KMS-11 (cell line): Measurements from ENCODE around the gene RAB36.

Experiments
- H2AFZ ChIP-seq: fragments of 200-600 bp; sonication (generic); 2 replicates; pipeline ENCODE4 v1.6.1; 2016; ENCODE audit warnings: antibody characterized with exemption, mixed run types, low read depth
- H3K27ac ChIP-seq: fragments of 200-600 bp; sonication (generic); 2 replicates; pipeline ENCODE4 v1.6.1; 2016; ENCODE audit warnings: mild to moderate bottlenecking, mixed run types
- H3K27me3 ChIP-seq: fragments of 200-600 bp; sonication (generic); 2 replicates; pipeline ENCODE4 v1.6.1; 2017; ENCODE audit warnings: mild to moderate bottlenecking, low read depth, mixed run types, moderate library complexity; ENCODE audit not compliant: insufficient read depth
- H3K36me3 ChIP-seq: fragments of 200-600 bp; sonication (generic); 2 replicates; pipeline ENCODE4 v1.6.1; 2017; ENCODE audit warnings: mild to moderate bottlenecking, mixed run types; ENCODE audit not compliant: insufficient read depth
- H3K4me1 ChIP-seq: fragments of 200-600 bp; sonication (generic); 2 replicates; pipeline ENCODE4 v1.6.1; 2016; ENCODE audit warnings: mild to moderate bottlenecking, low read depth, mixed run types; ENCODE audit not compliant: poor library complexity, severe bottlenecking
- H3K4me2 ChIP-seq: fragments of 200-600 bp; sonication (generic); 2 replicates; pipeline ENCODE4 v1.7.0; 2016; ENCODE audit warnings: mild to moderate bottlenecking, mixed run types
- H3K4me3 ChIP-seq: fragments of 200-600 bp; sonication (generic); IDR thresholded peaks from 2 replicates; pipeline ENCODE4 v1.6.1; 2017; ENCODE audit warnings: low read depth, low read length, mixed read lengths; ENCODE audit not compliant: insufficient read depth
- H3K79me2 ChIP-seq: fragments of 200-600 bp; sonication (generic); 2 replicates; pipeline ENCODE4 v1.6.1; 2016; ENCODE audit warnings: low read depth, mixed run types; ENCODE audit not compliant: insufficient read depth
- H3K9ac ChIP-seq: fragments of 200-600 bp; sonication (generic); 2 replicates; pipeline ENCODE4 v1.6.1; 2016; ENCODE audit warnings: mild to moderate bottlenecking, mixed run types
- H4K20me1 ChIP-seq: fragments of 200-600 bp; sonication (generic); 2 replicates; pipeline ENCODE4 v1.6.1; 2016; ENCODE audit warnings: mild to moderate bottlenecking, mixed run types; ENCODE audit not compliant: insufficient read depth
- TF ChIP-seq, protein P1 (sequence below): fragments of 200-600 bp; sonication (generic); conservative IDR thresholded peaks from 2 replicates; pipeline ENCODE4 v1.6.1; 2017; ENCODE audit warnings: low read depth, mild to moderate bottlenecking, antibody characterized with exemption, low read length, moderate library complexity, mixed read lengths

RAB36 gene

DNA sequence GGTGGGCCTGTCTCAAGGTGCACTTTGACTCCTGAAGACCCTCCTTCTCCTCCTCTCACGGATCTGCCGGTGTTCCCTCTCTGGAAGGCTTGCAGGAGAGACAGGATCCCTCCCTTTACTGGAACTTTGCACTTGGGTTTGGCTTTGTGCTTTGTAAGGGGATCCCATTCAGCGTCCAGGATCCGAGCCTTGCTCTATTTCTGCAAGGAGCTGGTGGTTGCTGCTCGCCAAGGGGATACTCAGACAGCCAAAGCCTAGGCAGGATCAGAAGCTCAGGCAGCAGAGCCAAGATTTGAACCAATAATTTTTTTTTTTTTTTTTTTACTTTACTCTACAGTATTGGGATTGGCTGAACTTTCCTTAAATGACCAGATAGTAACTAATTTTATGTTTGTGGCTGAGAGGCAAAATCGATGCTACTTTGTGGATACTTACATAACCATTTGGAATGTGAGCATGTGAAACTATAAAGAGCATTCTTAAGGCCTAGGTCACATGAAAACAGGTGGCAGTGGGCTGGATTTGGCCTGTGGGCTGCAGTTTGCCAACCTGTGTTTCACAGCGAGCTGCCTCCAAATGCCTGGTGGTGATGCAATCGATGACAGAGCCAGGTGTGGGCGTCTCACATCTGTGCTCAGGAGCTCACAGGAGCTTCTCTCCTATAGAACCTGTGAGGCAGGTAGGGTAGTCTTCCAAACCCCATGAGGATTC, 60.2 kb downstream of the RAB36 start:
- H4K20me1 ChIP-seq: peaks cover 15% of the 10 kb centered on the region

DNA sequence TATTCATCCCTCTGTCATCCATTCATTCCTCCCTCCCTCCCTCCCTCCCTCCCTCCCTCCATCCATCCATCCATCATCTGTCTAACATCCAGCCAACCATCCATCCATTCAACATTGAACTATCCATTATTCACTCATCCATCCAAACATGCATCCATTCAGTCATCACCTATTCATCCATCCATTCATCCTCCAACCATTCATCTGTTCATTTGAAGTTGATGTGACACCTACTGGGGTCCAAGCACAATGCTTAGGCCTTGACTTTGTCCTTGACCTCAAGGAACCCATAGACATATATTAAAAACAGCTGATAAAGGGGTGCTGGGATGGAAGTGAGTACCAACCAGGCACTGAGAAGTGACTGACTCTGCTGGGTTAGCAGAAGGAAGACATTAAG, 61.6 kb downstream of the RAB36 start:
- H3K4me3 ChIP-seq: no peak overlapping the region
- H2AFZ ChIP-seq: no peak overlapping the region
- H3K27me3 ChIP-seq: no peaks in the 10 kb centered on the region
- no peak overlapping the region for H3K9ac ChIP-seq
- no peak overlapping the region for H3K4me2 ChIP-seq
- peaks cover 96% of the 10 kb centered on the region for H3K79me2 ChIP-seq
- TF ChIP-seq, protein P1, sequence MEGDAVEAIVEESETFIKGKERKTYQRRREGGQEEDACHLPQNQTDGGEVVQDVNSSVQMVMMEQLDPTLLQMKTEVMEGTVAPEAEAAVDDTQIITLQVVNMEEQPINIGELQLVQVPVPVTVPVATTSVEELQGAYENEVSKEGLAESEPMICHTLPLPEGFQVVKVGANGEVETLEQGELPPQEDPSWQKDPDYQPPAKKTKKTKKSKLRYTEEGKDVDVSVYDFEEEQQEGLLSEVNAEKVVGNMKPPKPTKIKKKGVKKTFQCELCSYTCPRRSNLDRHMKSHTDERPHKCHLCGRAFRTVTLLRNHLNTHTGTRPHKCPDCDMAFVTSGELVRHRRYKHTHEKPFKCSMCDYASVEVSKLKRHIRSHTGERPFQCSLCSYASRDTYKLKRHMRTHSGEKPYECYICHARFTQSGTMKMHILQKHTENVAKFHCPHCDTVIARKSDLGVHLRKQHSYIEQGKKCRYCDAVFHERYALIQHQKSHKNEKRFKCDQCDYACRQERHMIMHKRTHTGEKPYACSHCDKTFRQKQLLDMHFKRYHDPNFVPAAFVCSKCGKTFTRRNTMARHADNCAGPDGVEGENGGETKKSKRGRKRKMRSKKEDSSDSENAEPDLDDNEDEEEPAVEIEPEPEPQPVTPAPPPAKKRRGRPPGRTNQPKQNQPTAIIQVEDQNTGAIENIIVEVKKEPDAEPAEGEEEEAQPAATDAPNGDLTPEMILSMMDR: no peak
- H3K36me3 ChIP-seq: no peaks in the 10 kb centered on the region
- peaks cover 14% of the 10 kb centered on the region; the same call in 1 of the 2 replicates for H4K20me1 ChIP-seq
- no peak overlapping the region for H3K27ac ChIP-seq
- H3K4me1 ChIP-seq: peaks cover 23% of the 10 kb centered on the region

More for the DNA sequence above, 60.2 kb downstream of the RAB36 start:
- TF ChIP-seq, protein P1: no peak
- no peak overlapping the region for H2AFZ ChIP-seq
- no peak overlapping the region for H3K4me3 ChIP-seq
- no peaks in the 10 kb centered on the region for H3K36me3 ChIP-seq
- H3K27ac ChIP-seq: no peak overlapping the region
- no peaks in the 10 kb centered on the region for H3K27me3 ChIP-seq
- 0 out of 2 replicates have a peak overlapping the region, but pooled peaks have one; percentile 21 for H3K4me2 ChIP-seq
- H3K79me2 ChIP-seq: peaks cover 96% of the 10 kb centered on the region
- no peak overlapping the region for H3K9ac ChIP-seq
- peaks cover 20% of the 10 kb centered on the region for H3K4me1 ChIP-seq

DNA sequence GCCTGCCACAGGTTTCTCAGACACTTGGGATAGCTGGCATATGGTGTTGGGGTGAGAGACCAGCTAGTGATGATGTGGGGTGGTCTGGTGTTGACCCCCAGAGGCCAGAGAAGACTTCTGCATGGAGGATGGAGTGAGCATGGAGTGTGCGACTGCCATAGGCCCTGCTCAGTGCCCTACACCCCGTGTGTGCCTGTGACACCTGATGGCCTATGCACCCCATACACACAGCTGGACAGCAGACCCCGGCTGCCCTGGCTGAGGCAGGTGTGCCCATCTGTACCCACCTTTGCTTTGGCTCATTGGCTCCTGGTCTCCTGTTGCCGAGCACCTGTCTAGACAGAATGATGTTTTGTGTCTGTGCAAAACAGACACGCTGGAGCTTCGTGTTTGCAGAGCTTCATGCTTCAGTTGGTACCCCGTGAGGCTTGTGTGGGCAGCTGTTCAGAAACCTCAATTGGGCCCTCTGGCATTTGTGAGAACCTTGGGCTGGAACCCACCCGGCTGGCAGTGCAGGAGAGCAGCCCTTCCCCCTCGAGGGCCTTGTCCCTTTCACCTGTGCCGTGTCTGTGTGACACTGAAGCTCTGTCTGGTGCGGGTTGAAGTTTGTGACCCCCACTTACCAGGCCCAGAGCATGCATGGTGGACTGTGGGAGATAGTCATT, 62.6 kb downstream of the RAB36 start:
- Histone ChIP-seq H3K4me1 (peaks cover 23% of the 10 kb centered on the region), H2AFZ (no peak overlapping the region), H4K20me1 (peaks cover 14% of the 10 kb centered on the region; the same call in 1 of the 2 replicates), H3K36me3 (no peaks in the 10 kb centered on the region), H3K4me3 (no peak overlapping the region), H3K27me3 (no peaks in the 10 kb centered on the region), H3K9ac (no peak overlapping the region), H3K27ac (no peak overlapping the region), H3K4me2 (no peak overlapping the region), H3K79me2 (peaks cover 97% of the 10 kb centered on the region)
- TF ChIP-seq, protein P1: no peak

DNA sequence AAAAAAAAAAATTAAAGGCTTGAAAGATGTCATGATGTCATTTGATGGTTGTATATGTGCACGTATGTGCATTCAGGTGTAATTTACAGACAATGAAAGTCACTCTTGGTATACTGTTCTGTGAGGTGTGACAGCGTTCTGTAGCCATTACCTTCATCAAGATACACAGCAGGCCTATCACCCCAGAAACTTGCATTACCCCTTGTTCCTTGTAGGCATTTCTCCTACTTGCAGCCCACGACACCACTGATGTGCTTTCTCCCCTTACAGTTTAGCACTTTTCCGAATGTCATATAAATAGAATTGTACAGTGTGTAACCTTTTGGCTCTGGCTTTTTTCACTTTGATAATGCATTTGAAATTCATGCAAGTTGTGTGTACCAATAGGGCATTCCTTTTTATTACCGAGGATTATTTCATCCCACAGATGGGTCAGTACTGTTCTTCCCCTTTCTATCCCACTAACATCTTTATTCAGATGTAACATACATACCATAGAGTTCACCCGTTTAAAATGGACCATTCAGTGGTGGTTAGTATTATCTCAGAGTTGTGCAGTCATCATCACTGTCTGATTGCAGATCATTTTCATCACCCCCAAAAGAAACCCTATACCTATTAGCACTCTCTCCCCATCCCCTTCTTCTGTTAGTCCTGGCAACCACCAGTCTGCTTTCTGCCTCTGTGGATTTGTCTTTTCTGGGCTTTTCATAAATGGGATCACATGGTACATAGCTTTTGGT, 65.3 kb downstream of the RAB36 start:
- H3K36me3 ChIP-seq: no peaks in the 10 kb centered on the region
- peaks cover 97% of the 10 kb centered on the region for H3K79me2 ChIP-seq
- no peak overlapping the region for H3K27ac ChIP-seq

More for the DNA sequence above, 65.3 kb downstream of the RAB36 start:
- Histone ChIP-seq H3K4me2 (no peak overlapping the region), H2AFZ (no peak overlapping the region), H3K9ac (no peak overlapping the region), H3K4me1 (peaks cover 7% of the 10 kb centered on the region), H3K27me3 (no peaks in the 10 kb centered on the region), H3K4me3 (no peak overlapping the region), H4K20me1 (peaks cover 17% of the 10 kb centered on the region)
- TF ChIP-seq, protein P1: no peak
